IPS-18a (cell line): ENCODE data around the gene NDFIP1.
"Not testable (repeated sequence)": the region's sequence is repeated elsewhere in the genome, so short reads cannot be mapped to it uniquely, and the experiment has no call there.

ENCODE experiments used
- H3K27ac ChIP-seq: one replicate; pipeline ENCODE4 v1.5.1; 2013; ENCODE audit warnings: low read length
- H3K27me3 ChIP-seq: one replicate; pipeline ENCODE4 v1.6.1; 2013; ENCODE audit warnings: mild to moderate bottlenecking, low read length; ENCODE audit not compliant: control insufficient read depth, insufficient read depth
- H3K36me3 ChIP-seq: one replicate; pipeline ENCODE4 v1.6.1; 2013; ENCODE audit warnings: low read depth, low read length; ENCODE audit not compliant: control insufficient read depth
- H3K4me1 ChIP-seq: one replicate; pipeline ENCODE4 v1.6.1; 2013; ENCODE audit warnings: low read depth, low read length; ENCODE audit not compliant: control insufficient read depth
- H3K4me3 ChIP-seq: one replicate; pipeline ENCODE4 v1.5.1; 2013; ENCODE audit warnings: low read length
- H3K9ac ChIP-seq: one replicate; pipeline ENCODE4 v1.6.1; 2013; ENCODE audit warnings: mild to moderate bottlenecking, low read length, moderate library complexity
- H3K9me3 ChIP-seq: one replicate; pipeline ENCODE4 v1.6.1; 2013; ENCODE audit warnings: low read depth, low read length; ENCODE audit not compliant: control insufficient read depth

NDFIP1 gene

GRCh38 chr5:142149363-142149762, 40.8 kb downstream of the NDFIP1 start:
- Histone ChIP-seq H3K9ac (no peak overlapping the region), H3K9me3 (no peaks in the 10 kb centered on the region), H3K4me1 (peaks cover 23% of the 10 kb centered on the region), H3K27me3 (no peaks in the 10 kb centered on the region), H3K36me3 (peaks cover 5% of the 10 kb centered on the region), H3K27ac (no peak overlapping the region), H3K4me3 (no peak overlapping the region)

GRCh38 chr5:142150431-142150830, 41.9 kb downstream of the NDFIP1 start:
- H3K4me1 ChIP-seq = peaks cover 23% of the 10 kb centered on the region
- no peak overlapping the region for H3K9ac ChIP-seq
- H3K27ac ChIP-seq = no peak overlapping the region
- H3K4me3 ChIP-seq = no peak overlapping the region
- H3K27me3 ChIP-seq = no peaks in the 10 kb centered on the region
- H3K36me3 ChIP-seq = peaks cover 5% of the 10 kb centered on the region
- no peaks in the 10 kb centered on the region for H3K9me3 ChIP-seq

GRCh38 chr5:142151436-142152383, 43.1 kb downstream of the NDFIP1 start:
- Histone ChIP-seq H3K4me3 (no peak overlapping the region), H3K27ac (no peak overlapping the region)

GRCh38 chr5:142152384-142152732, 43.8 kb downstream of the NDFIP1 start:
- H3K36me3 ChIP-seq = no peaks in the 10 kb centered on the region
- H3K4me1 ChIP-seq = peaks cover 41% of the 10 kb centered on the region
- H3K9ac ChIP-seq = no peak overlapping the region
- H3K4me3 ChIP-seq = peak overlapping the region; percentile 32
- H3K9me3 ChIP-seq = no peaks in the 10 kb centered on the region
- peak overlapping the region; percentile 18 for H3K27ac ChIP-seq
- H3K27me3 ChIP-seq = no peaks in the 10 kb centered on the region

More at GRCh38 chr5:142151436-142152383, 43.1 kb downstream of the NDFIP1 start:
- H3K36me3 ChIP-seq = peaks cover 5% of the 10 kb centered on the region
- peaks cover 35% of the 10 kb centered on the region for H3K4me1 ChIP-seq
- no peak overlapping the region for H3K9ac ChIP-seq
- no peaks in the 10 kb centered on the region for H3K9me3 ChIP-seq
- H3K27me3 ChIP-seq = no peaks in the 10 kb centered on the region

GRCh38 chr5:142153674-142154448, 45.3 kb downstream of the NDFIP1 start:
- no peak overlapping the region for H3K4me3 ChIP-seq

GRCh38 chr5:142154449-142154841, 45.9 kb downstream of the NDFIP1 start:
- not testable (repeated sequence) for H3K27me3 ChIP-seq, H3K36me3 ChIP-seq, H3K27ac ChIP-seq, H3K4me3 ChIP-seq, H3K9ac ChIP-seq, H3K9me3 ChIP-seq
- peaks cover 44% of the 10 kb centered on the region for H3K4me1 ChIP-seq

More at GRCh38 chr5:142153674-142154448, 45.3 kb downstream of the NDFIP1 start:
- no peaks in the 10 kb centered on the region for H3K9me3 ChIP-seq
- no peak overlapping the region for H3K9ac ChIP-seq
- no peak overlapping the region for H3K27ac ChIP-seq
- peaks cover 43% of the 10 kb centered on the region for H3K4me1 ChIP-seq
- no peaks in the 10 kb centered on the region for H3K36me3 ChIP-seq
- H3K27me3 ChIP-seq = no peaks in the 10 kb centered on the region

GRCh38 chr5:142156839-142157463, 48.4 kb downstream of the NDFIP1 start:
- Histone ChIP-seq H3K36me3 (no peaks in the 10 kb centered on the region), H3K27ac (peak overlapping the region; percentile 18), H3K4me1 (peaks cover 40% of the 10 kb centered on the region), H3K9me3 (no peaks in the 10 kb centered on the region), H3K4me3 (peak overlapping the region; percentile 11), H3K27me3 (no peaks in the 10 kb centered on the region), H3K9ac (peak overlapping the region; percentile 1)

- no peak overlapping the region for H3K4me3 ChIP-seq
- H3K9ac ChIP-seq = no peak overlapping the region
- peaks cover 21% of the 10 kb centered on the region for H3K4me1 ChIP-seq
- no peaks in the 10 kb centered on the region for H3K9me3 ChIP-seq
- H3K27me3 ChIP-seq = no peaks in the 10 kb centered on the region
- no peaks in the 10 kb centered on the region for H3K36me3 ChIP-seq
- no peak overlapping the region for H3K27ac ChIP-seq
Observed at GRCh38 chr5:142159354-142159753, 50.8 kb downstream of the NDFIP1 start.

GRCh38 chr5:142164315-142164714, 55.7 kb downstream of the NDFIP1 start:
- H3K9ac ChIP-seq = no peak overlapping the region
- H3K27me3 ChIP-seq = no peaks in the 10 kb centered on the region
- H3K27ac ChIP-seq = no peak overlapping the region
- no peak overlapping the region for H3K4me3 ChIP-seq
- H3K9me3 ChIP-seq = no peaks in the 10 kb centered on the region
- no peaks in the 10 kb centered on the region for H3K4me1 ChIP-seq
- no peaks in the 10 kb centered on the region for H3K36me3 ChIP-seq

- Histone ChIP-seq H3K4me3 (no peak overlapping the region), H3K9me3 (no peaks in the 10 kb centered on the region), H3K27ac (no peak overlapping the region), H3K9ac (no peak overlapping the region), H3K27me3 (no peaks in the 10 kb centered on the region), H3K36me3 (no peaks in the 10 kb centered on the region), H3K4me1 (peaks cover 6% of the 10 kb centered on the region)
Observed at GRCh38 chr5:142166754-142167153, 58.2 kb downstream of the NDFIP1 start.

- no peak overlapping the region for H3K4me3 ChIP-seq
- H3K9ac ChIP-seq = no peak overlapping the region
- peaks cover 6% of the 10 kb centered on the region for H3K4me1 ChIP-seq
- no peaks in the 10 kb centered on the region for H3K9me3 ChIP-seq
- no peak overlapping the region for H3K27ac ChIP-seq
- no peaks in the 10 kb centered on the region for H3K36me3 ChIP-seq
- no peaks in the 10 kb centered on the region for H3K27me3 ChIP-seq
Observed at GRCh38 chr5:142167458-142167857, 58.9 kb downstream of the NDFIP1 start.
